H1 (cell line): ENCODE data around the gene DNER.

ENCODE experiments used
- ASH2L ChIP-seq: fragments of 200-600, 300-600 bp; sonication (generic); IDR thresholded peaks from one replicate; pipeline ENCODE4 v1.7.1; 2017; ENCODE audit warnings: low read length
- EP300 ChIP-seq, 2 experiments: IDR thresholded peaks; 1 replicate in 1 of 2; 2 replicates in 1 of 2; pipeline ENCODE4 v1.6.1; 2011 to 2012; ENCODE audit warnings: low read depth in 2 of 2, low read length in 2 of 2, mild to moderate bottlenecking in 2 of 2, borderline replicate concordance in 1 of 2, inconsistent platforms in 1 of 2, moderate library complexity in 1 of 2
- HDAC2 ChIP-seq, 2 experiments: fragments of 300-600 bp in 1 of 2; sonication (generic) in 1 of 2; IDR thresholded peaks; 2 replicates each; pipeline ENCODE4 v1.6.1; 2011 to 2012; ENCODE audit warnings: low read depth in 2 of 2, low read length in 2 of 2, mild to moderate bottlenecking in 2 of 2, moderate library complexity in 2 of 2, borderline replicate concordance in 1 of 2, inconsistent platforms in 1 of 2
- POLR2A ChIP-seq, 2 experiments: IDR thresholded peaks; 1 replicate in 1 of 2; 2 replicates in 1 of 2; pipeline ENCODE4 v1.6.1; 2011; ENCODE audit warnings: low read depth in 2 of 2, low read length in 2 of 2, mild to moderate bottlenecking in 2 of 2; ENCODE audit errors: control extremely low read depth in 1 of 2
- RAD21 ChIP-seq, 2 experiments: IDR thresholded peaks in 1 of 2; conservative IDR thresholded peaks in 1 of 2; 2 replicates each; pipeline ENCODE4 v1.6.1; 2011; ENCODE audit warnings: low read depth in 2 of 2, low read length in 2 of 2, improper control_type of control experiment in 1 of 2, inconsistent platforms in 1 of 2, mild to moderate bottlenecking in 1 of 2, moderate library complexity in 1 of 2
- SAP30 ChIP-seq: fragments of 300-600 bp; sonication (generic); IDR thresholded peaks from 2 replicates; pipeline ENCODE4 v1.7.1; 2012; ENCODE audit warnings: low read length, moderate library complexity, mild to moderate bottlenecking, inconsistent platforms; ENCODE audit not compliant: insufficient read depth, insufficient replicate concordance
- SP2 ChIP-seq: IDR thresholded peaks from 2 replicates; pipeline ENCODE4 v1.6.1; 2012; ENCODE audit warnings: mild to moderate bottlenecking, low read length, inconsistent platforms
- TEAD4 ChIP-seq: IDR thresholded peaks from 2 replicates; pipeline ENCODE4 v1.6.1; 2012; ENCODE audit warnings: low read depth, low read length, inconsistent platforms, mixed read lengths
- TF ChIP-seq, protein P1 (sequence below), 3 experiments: IDR thresholded peaks; 1 replicate in 2 of 3; 2 replicates in 1 of 3; pipeline versions ENCODE4 v1.5.1 to v1.6.1; 2011; ENCODE audit warnings: low read length in 3 of 3, mild to moderate bottlenecking in 3 of 3, inconsistent platforms in 2 of 3, low read depth in 1 of 3, moderate library complexity in 1 of 3; ENCODE audit not compliant: insufficient read depth in 1 of 3; ENCODE audit errors: control extremely low read depth in 1 of 3

DNA sequence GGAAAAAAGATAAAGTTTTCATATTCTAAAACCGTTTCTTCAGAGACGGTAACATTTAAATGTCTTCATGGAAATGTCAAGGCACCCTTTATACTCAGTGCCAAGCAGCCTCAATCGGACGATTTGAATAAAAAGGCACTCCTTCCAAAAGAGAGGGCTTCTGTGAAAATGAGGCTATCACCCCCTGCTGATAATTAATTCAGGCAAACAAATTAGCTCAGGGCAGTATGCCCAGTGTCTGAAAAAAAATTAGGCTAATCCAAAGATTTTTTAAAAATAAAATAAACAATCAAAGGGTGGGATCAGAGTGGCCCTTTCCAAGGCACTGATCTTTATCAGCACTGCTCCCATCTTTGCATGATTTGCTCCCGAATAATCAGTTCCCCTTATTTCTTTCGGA lies 292.3 kb downstream of the DNER start:
- TF ChIP-seq, protein P1, sequence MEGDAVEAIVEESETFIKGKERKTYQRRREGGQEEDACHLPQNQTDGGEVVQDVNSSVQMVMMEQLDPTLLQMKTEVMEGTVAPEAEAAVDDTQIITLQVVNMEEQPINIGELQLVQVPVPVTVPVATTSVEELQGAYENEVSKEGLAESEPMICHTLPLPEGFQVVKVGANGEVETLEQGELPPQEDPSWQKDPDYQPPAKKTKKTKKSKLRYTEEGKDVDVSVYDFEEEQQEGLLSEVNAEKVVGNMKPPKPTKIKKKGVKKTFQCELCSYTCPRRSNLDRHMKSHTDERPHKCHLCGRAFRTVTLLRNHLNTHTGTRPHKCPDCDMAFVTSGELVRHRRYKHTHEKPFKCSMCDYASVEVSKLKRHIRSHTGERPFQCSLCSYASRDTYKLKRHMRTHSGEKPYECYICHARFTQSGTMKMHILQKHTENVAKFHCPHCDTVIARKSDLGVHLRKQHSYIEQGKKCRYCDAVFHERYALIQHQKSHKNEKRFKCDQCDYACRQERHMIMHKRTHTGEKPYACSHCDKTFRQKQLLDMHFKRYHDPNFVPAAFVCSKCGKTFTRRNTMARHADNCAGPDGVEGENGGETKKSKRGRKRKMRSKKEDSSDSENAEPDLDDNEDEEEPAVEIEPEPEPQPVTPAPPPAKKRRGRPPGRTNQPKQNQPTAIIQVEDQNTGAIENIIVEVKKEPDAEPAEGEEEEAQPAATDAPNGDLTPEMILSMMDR (IDR thresholded peaks at IDR 0.05; ENCODE audit: control extremely low read depth in 1 of 3, insufficient read depth in 1 of 3, low read depth in 1 of 3, low read length in 3 of 3) = no peak
- no peak for TF ChIP-seq SP2
- no peak for TF ChIP-seq TEAD4
- TF ChIP-seq POLR2A (IDR thresholded peaks at IDR 0.05; ENCODE audit: control extremely low read depth in 1 of 2, low read depth in 2 of 2, low read length in 2 of 2) = no peak
- TF ChIP-seq ASH2L = no peak
- TF ChIP-seq RAD21 (IDR thresholded peaks at IDR 0.05 in 1 of 2, conservative IDR thresholded peaks at IDR 0.05 in 1 of 2; ENCODE audit: low read depth in 2 of 2, low read length in 2 of 2) = no peak
- TF ChIP-seq HDAC2 (IDR thresholded peaks at IDR 0.05; ENCODE audit: borderline replicate concordance in 1 of 2, low read depth in 2 of 2, low read length in 2 of 2) = no peak
- TF ChIP-seq SAP30 = no peak
- no peak for TF ChIP-seq EP300 (IDR thresholded peaks at IDR 0.05; ENCODE audit: borderline replicate concordance in 1 of 2, low read depth in 2 of 2, low read length in 2 of 2)
